GM23338 (cell line): ENCODE results near the gene NAT8L. TPM values are rescaled to one million over a fixed set of nuclear protein-coding genes. Genes with fewer than 3 reads are reported as not detected.
A peak's percentile ranks its signal among the peaks of the same experiment; 100 is the strongest.

Experiments
- ATAC-seq: fragments of 200-7000 bp; cut with Tn5 transposase; 3 replicates; pipeline ENCODE4 v1.9.1; 2020
- DNase-seq: peaks from one replicate; pipeline ENCODE4 v3.0.0-alpha.2; 2015; ENCODE audit warnings: low spot score
- H2AFZ ChIP-seq: fragments of 200-600 bp; sonication (generic); 2 replicates; pipeline ENCODE4 v1.8.0; 2016; ENCODE audit warnings: antibody characterized with exemption, mild to moderate bottlenecking, moderate library complexity
- H3F3A ChIP-seq: fragments of 200-600 bp; sonication (generic); replicated peaks from 2 replicates; pipeline ENCODE4 v1.8.0; 2017; ENCODE audit warnings: antibody characterized with exemption, mixed run types, low read depth
- H3K27ac ChIP-seq: fragments of 200-600 bp; sonication (generic); 2 replicates; pipeline ENCODE4 v1.6.1; 2016; ENCODE audit warnings: low read depth
- H3K27me3 ChIP-seq: fragments of 200-600 bp; sonication (generic); 2 replicates; pipeline ENCODE4 v1.8.0; 2016; ENCODE audit warnings: mild to moderate bottlenecking, mixed run types, moderate library complexity; ENCODE audit not compliant: insufficient read depth
- H3K36me3 ChIP-seq: fragments of 200-600 bp; sonication (generic); 2 replicates; pipeline ENCODE4 v1.8.0; 2016; ENCODE audit warnings: mild to moderate bottlenecking; ENCODE audit not compliant: insufficient read depth
- H3K4me1 ChIP-seq: fragments of 200-600 bp; sonication (generic); 2 replicates; pipeline ENCODE4 v1.8.0; 2016; ENCODE audit warnings: mild to moderate bottlenecking, moderate library complexity; ENCODE audit not compliant: insufficient read depth
- H3K4me2 ChIP-seq: fragments of 200-600 bp; sonication (generic); 2 replicates; pipeline ENCODE4 v1.7.1; 2017; ENCODE audit warnings: mixed run types
- H3K4me3 ChIP-seq: fragments of 200-600 bp; sonication (generic); 2 replicates; pipeline ENCODE4 v1.6.1; 2016; ENCODE audit warnings: mixed run types
- H3K79me2 ChIP-seq: fragments of 200-600 bp; sonication (generic); replicated peaks from 2 replicates; pipeline ENCODE4 v1.8.0; 2017; ENCODE audit warnings: mild to moderate bottlenecking; ENCODE audit not compliant: insufficient read depth
- H3K9me2 ChIP-seq: fragments of 200-600 bp; sonication (generic); 2 replicates; pipeline ENCODE4 v1.8.0; 2017; ENCODE audit not compliant: insufficient read depth
- H4K20me1 ChIP-seq: fragments of 200-600 bp; sonication (generic); replicated peaks from 2 replicates; pipeline ENCODE4 v1.8.0; 2017; ENCODE audit warnings: mild to moderate bottlenecking; ENCODE audit not compliant: insufficient read depth
- H3K27ac Mint-ChIP-seq: 2 replicates; pipeline ENCODE4 v1.8.0; 2020; ENCODE audit warnings: inconsistent platforms, mild to moderate bottlenecking, moderate library complexity, mixed read lengths
- H3K27me3 Mint-ChIP-seq: 3 replicates; pipeline ENCODE4 v1.8.0; 2022; ENCODE audit warnings: low read depth, mild to moderate bottlenecking, moderate library complexity, mixed read lengths, inconsistent platforms; ENCODE audit not compliant: insufficient read depth, poor library complexity
- H3K36me3 Mint-ChIP-seq: 3 replicates; pipeline ENCODE4 v1.8.0; 2021; ENCODE audit warnings: low read depth, mild to moderate bottlenecking, inconsistent platforms, moderate library complexity, mixed read lengths
- H3K4me1 Mint-ChIP-seq: 3 replicates; pipeline ENCODE4 v1.8.0; 2020; ENCODE audit warnings: mild to moderate bottlenecking, inconsistent platforms, mixed read lengths
- H3K4me3 Mint-ChIP-seq: 3 replicates; pipeline ENCODE4 v1.8.0; 2021; ENCODE audit warnings: moderate library complexity, mild to moderate bottlenecking, inconsistent platforms, mixed read lengths
- H3K9me3 Mint-ChIP-seq: 3 replicates; pipeline ENCODE4 v1.8.0; 2020; ENCODE audit warnings: moderate library complexity, mild to moderate bottlenecking, inconsistent platforms, mixed read lengths
- CREB1 ChIP-seq: fragments of 250-450 bp; sonication (Bioruptor Pico); IDR thresholded peaks from 2 replicates; pipeline ENCODE4 v1.5.0; 2020; ENCODE audit warnings: low read depth, mild to moderate bottlenecking, moderate library complexity
- EZH2 ChIP-seq: fragments of 200-600 bp; sonication (generic); IDR thresholded peaks from one replicate; pipeline ENCODE4 v1.8.0; 2017; ENCODE audit warnings: antibody characterized with exemption, mild to moderate bottlenecking, low read depth; ENCODE audit not compliant: unreplicated experiment
- STAT1 ChIP-seq: IDR thresholded peaks from one replicate; pipeline ENCODE4 v1.6.1; 2016; ENCODE audit warnings: antibody characterized with exemption; ENCODE audit not compliant: unreplicated experiment
- ZNF331 ChIP-seq: fragments of 250-450 bp; sonication (Bioruptor Pico); IDR thresholded peaks from 2 replicates; pipeline ENCODE4 v1.5.0; 2020; ENCODE audit warnings: low read depth, mild to moderate bottlenecking, moderate library complexity
- ZNF462 ChIP-seq: fragments of 250-450 bp; sonication (Bioruptor Pico); IDR thresholded peaks from 2 replicates; pipeline ENCODE4 v1.5.0; 2020; ENCODE audit warnings: mild to moderate bottlenecking, moderate library complexity
- long read RNA-seq: library from polyadenylated mRNA; unstranded; transcript quantifications from one replicate; pipeline ENCODE4 v2.0.0, GENCODE V29; 2020; ENCODE audit not compliant: unreplicated experiment
- polyA plus RNA-seq: library from polyadenylated mRNA; unstranded; fragments of >200 nt; fragmentation: Nextera tagmentation; extraction: Ambion mirVana; gene quantifications from 2 replicates; pipeline ENCODE4 v1.2.1, GENCODE V29; 2016
- total RNA-seq: library from RNA; depleted of rRNA; stranded (reverse); fragments of >200 nt; shearing (Covaris generic); gene quantifications from 2 replicates; pipeline ENCODE4 v1.2.3, GENCODE V29; 2014; rRNA removed
- TF ChIP-seq, protein P1 (sequence below): IDR thresholded peaks from 2 replicates; pipeline ENCODE4 v1.6.1; 2016; ENCODE audit warnings: antibody characterized with exemption
- TF ChIP-seq, protein P2 (sequence below), 2 experiments: fragments of 200-600 bp in 1 of 2; sonication (generic) in 1 of 2; conservative IDR thresholded peaks; 2 replicates each; pipeline versions ENCODE4 v1.5.1 to v1.6.1; 2016 to 2017; ENCODE audit warnings: antibody characterized with exemption in 2 of 2, low read depth in 2 of 2, mild to moderate bottlenecking in 2 of 2, moderate library complexity in 1 of 2

NAT8L gene
- 7.7 and 9.7 TPM in 2 replicates for total RNA-seq
- 1.6 and 1.7 TPM in 2 replicates for polyA plus RNA-seq
- long read RNA-seq, partial matches to known transcripts: 0 of 2 reads
- long read RNA-seq, other reads (novel, unspliced or antisense): 2 of 2 reads

DNA sequence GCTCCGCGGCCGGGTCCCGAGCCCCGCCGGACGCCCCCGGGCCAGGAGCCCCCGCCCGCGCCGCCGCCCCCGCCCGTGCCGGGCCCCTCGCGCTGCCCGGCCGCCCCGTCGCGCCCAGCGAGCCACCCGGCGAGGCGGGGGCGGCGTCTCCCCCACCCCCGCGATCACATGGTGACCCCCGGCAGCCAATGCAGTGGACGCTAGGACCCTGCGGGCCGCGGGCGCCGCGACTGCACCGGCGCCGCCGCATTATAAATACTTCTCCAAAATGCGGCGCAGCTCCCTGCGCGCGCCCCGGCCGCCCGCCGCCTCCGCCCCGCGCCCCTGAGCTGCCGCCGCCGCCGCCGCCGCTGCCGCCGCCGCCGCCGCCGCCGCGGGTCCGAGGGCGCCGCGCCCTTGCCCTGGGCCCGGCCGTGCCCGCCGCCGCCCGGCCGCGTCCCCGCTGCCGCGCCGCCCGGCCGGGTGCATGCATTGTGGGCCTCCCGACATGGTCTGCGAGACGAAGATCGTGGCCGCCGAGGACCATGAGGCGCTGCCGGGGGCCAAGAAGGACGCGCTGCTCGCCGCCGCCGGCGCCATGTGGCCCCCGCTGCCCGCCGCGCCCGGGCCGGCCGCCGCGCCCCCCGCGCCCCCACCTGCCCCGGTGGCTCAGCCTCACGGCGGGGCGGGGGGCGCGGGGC lies at the start of gene NAT8L:
Gene NAT8L (plus strand): TSS at position 282 of the 680 bp plus-strand sequence. CDS start 185 bp downstream, at position 467.
- no peak within 1 kb of the TSS for H3K27ac Mint-ChIP-seq
- no peaks in the 10 kb centered on the region for H3K9me2 ChIP-seq
- TF ChIP-seq STAT1 (no peak), CREB1 (0 out of 2 replicates have a peak, but pooled peaks have one; percentile 17)
- H4K20me1 ChIP-seq: no peaks in the 10 kb centered on the region; the same call in 1 of the 2 replicates
- H3K4me3 Mint-ChIP-seq: peak within 1 kb of the TSS; percentile 57; the same call in 2 of the 3 replicates
- H3K4me1 ChIP-seq: no peaks in the 10 kb centered on the region; the same call in 1 of the 2 replicates
- no peaks in the 10 kb centered on the region for H3K9me3 Mint-ChIP-seq
- H3F3A ChIP-seq: 0 out of 2 replicates have a peak, but pooled peaks cover 6% of the 10 kb centered on the region
- no peaks in the 10 kb centered on the region for H3K79me2 ChIP-seq
- peak within 1 kb of the TSS; percentile 94 for H2AFZ ChIP-seq
- H3K27me3 ChIP-seq: peaks cover 68% of the 10 kb centered on the region
- no peaks in the 10 kb centered on the region; the same call in 2 of the 3 replicates for H3K36me3 Mint-ChIP-seq
- no peak within 1 kb of the TSS for H3K27ac ChIP-seq
- peak within 1 kb of the TSS; percentile 78 for H3K4me2 ChIP-seq
- H3K4me3 ChIP-seq: peak within 1 kb of the TSS; percentile 59
- peaks cover 4% of the 10 kb centered on the region; the same call in 2 of the 3 replicates for H3K4me1 Mint-ChIP-seq
- DNase-seq (peak; percentile 83), ATAC-seq (peak; percentile 4; the same call in 2 of the 3 replicates)
- H3K27me3 Mint-ChIP-seq: peaks cover 47% of the 10 kb centered on the region
- H3K36me3 ChIP-seq: no peaks in the 10 kb centered on the region

- peaks cover 3% of the 10 kb centered on the region for H3F3A ChIP-seq
- H3K9me2 ChIP-seq: no peaks in the 10 kb centered on the region
- Mint-ChIP-seq H3K4me1 (peaks cover 9% of the 10 kb centered on the region; the same call in 2 of the 3 replicates), H3K27ac (no peak overlapping the region), H3K27me3 (peaks cover 13% of the 10 kb centered on the region), H3K36me3 (peaks cover 19% of the 10 kb centered on the region), H3K4me3 (peak overlapping the region; percentile 92), H3K9me3 (no peaks in the 10 kb centered on the region)
- peaks cover 5% of the 10 kb centered on the region; the same call in 1 of the 2 replicates for H3K4me1 ChIP-seq
- peak overlapping the region; percentile 96 for H3K4me3 ChIP-seq
- peak overlapping the region; percentile 98 for H2AFZ ChIP-seq
- H3K27ac ChIP-seq: peak overlapping the region; percentile 98
- ATAC-seq (peak; percentile 73), DNase-seq (peak; percentile 78)
- TF ChIP-seq, protein P1, sequence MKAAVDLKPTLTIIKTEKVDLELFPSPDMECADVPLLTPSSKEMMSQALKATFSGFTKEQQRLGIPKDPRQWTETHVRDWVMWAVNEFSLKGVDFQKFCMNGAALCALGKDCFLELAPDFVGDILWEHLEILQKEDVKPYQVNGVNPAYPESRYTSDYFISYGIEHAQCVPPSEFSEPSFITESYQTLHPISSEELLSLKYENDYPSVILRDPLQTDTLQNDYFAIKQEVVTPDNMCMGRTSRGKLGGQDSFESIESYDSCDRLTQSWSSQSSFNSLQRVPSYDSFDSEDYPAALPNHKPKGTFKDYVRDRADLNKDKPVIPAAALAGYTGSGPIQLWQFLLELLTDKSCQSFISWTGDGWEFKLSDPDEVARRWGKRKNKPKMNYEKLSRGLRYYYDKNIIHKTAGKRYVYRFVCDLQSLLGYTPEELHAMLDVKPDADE: no peak
- TF ChIP-seq CREB1: no peak
- TF ChIP-seq ZNF462 (CRISPR knock-in tag): no peak
- TF ChIP-seq ZNF331 (CRISPR knock-in tag): no peak
- TF ChIP-seq EZH2: no peak
- TF ChIP-seq, protein P2, sequence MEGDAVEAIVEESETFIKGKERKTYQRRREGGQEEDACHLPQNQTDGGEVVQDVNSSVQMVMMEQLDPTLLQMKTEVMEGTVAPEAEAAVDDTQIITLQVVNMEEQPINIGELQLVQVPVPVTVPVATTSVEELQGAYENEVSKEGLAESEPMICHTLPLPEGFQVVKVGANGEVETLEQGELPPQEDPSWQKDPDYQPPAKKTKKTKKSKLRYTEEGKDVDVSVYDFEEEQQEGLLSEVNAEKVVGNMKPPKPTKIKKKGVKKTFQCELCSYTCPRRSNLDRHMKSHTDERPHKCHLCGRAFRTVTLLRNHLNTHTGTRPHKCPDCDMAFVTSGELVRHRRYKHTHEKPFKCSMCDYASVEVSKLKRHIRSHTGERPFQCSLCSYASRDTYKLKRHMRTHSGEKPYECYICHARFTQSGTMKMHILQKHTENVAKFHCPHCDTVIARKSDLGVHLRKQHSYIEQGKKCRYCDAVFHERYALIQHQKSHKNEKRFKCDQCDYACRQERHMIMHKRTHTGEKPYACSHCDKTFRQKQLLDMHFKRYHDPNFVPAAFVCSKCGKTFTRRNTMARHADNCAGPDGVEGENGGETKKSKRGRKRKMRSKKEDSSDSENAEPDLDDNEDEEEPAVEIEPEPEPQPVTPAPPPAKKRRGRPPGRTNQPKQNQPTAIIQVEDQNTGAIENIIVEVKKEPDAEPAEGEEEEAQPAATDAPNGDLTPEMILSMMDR (conservative IDR thresholded peaks at IDR 0.05; ENCODE audit: low read depth in 2 of 2): peak; percentile 9 to 20; a peak in 1 of 4 replicates
- H3K27me3 ChIP-seq: peaks cover 7% of the 10 kb centered on the region; the same call in 1 of the 2 replicates
- H3K36me3 ChIP-seq: no peaks in the 10 kb centered on the region
- peak overlapping the region; percentile 98 for H3K4me2 ChIP-seq
- peaks cover 36% of the 10 kb centered on the region for H3K79me2 ChIP-seq
- H4K20me1 ChIP-seq: peaks cover 30% of the 10 kb centered on the region
Observed at GRCh38 chr4:2009651-2010233, 49.4 kb upstream of the NAT8L start.
